Stimulated activated CD8-positive, alpha-beta memory T cell treated with anti-CD3 and anti-CD28 coated beads, Interleukin-12 subunit alpha, Interleukin-12 subunit beta, amount 100 ng/mL, for 4 hours (primary cell): ENCODE results near the gene RFTN1.

Experiments used
- DNase-seq: peaks from one replicate; pipeline ENCODE4 v3.0.0-alpha.2; 2020; ENCODE audit warnings: low read depth

RFTN1 gene

GRCh38 chr3:16430717-16431630, 82.5 kb downstream of the RFTN1 start:
- no peak for DNase-seq

GRCh38 chr3:16429086-16429485, 84.4 kb downstream of the RFTN1 start:
- DNase-seq: no peak

- DNase-seq: no peak
Observed at GRCh38 chr3:16428612-16429011, 84.9 kb downstream of the RFTN1 start.

- no peak for DNase-seq
Observed at GRCh38 chr3:16427103-16427965, 86.2 kb downstream of the RFTN1 start.

- DNase-seq: no peak
Observed at GRCh38 chr3:16426665-16427064, 86.8 kb downstream of the RFTN1 start.

- DNase-seq: no peak
Observed at GRCh38 chr3:16426029-16426400, 87.5 kb downstream of the RFTN1 start.

- no peak for DNase-seq
Observed at GRCh38 chr3:16425398-16426028, 88.0 kb downstream of the RFTN1 start.

- DNase-seq: no peak
Observed at GRCh38 chr3:16423947-16424673, 89.4 kb downstream of the RFTN1 start.

GRCh38 chr3:16423298-16423697, 90.2 kb downstream of the RFTN1 start:
- DNase-seq: no peak

GRCh38 chr3:16419640-16420241, 93.8 kb downstream of the RFTN1 start:
- DNase-seq: no peak

GRCh38 chr3:16417945-16418739, 95.4 kb downstream of the RFTN1 start:
- no peak for DNase-seq

- DNase-seq: no peak
Observed at GRCh38 chr3:16415911-16416476, 97.5 kb downstream of the RFTN1 start.

GRCh38 chr3:16413321-16413720, 100.2 kb downstream of the RFTN1 start:
- DNase-seq: no peak

GRCh38 chr3:16412192-16412800, 101.2 kb downstream of the RFTN1 start:
- DNase-seq: no peak

- no peak for DNase-seq
Observed at GRCh38 chr3:16411441-16411840, 102.1 kb downstream of the RFTN1 start.

GRCh38 chr3:16410659-16411058, 102.8 kb downstream of the RFTN1 start:
- DNase-seq: no peak

GRCh38 chr3:16409032-16409431, 104.5 kb downstream of the RFTN1 start:
- DNase-seq: no peak

- no peak for DNase-seq
Observed at GRCh38 chr3:16407366-16407765, 106.1 kb downstream of the RFTN1 start.

- DNase-seq: no peak
Observed at GRCh38 chr3:16406579-16406978, 106.9 kb downstream of the RFTN1 start.

GRCh38 chr3:16406166-16406565, 107.3 kb downstream of the RFTN1 start:
- DNase-seq: no peak
